GM12891 (cell line): Measurements from ENCODE around the gene HDAC9.

Experiments used
- DNase-seq: peaks from one replicate; pipeline ENCODE4 v3.0.0; 2011; ENCODE audit warnings: low spot score; ENCODE audit not compliant: insufficient read length
- FAIRE-seq: peaks from 2 replicates; lab custom pipeline; 2011; peaks lifted over from hg19 to GRCh38; lab: Jason Lieb, UNC
- PAX5 ChIP-seq: IDR thresholded peaks from 2 replicates; pipeline ENCODE4 v1.6.1; 2011; ENCODE audit warnings: low read length, moderate library complexity, mild to moderate bottlenecking; ENCODE audit not compliant: insufficient read depth, severe bottlenecking
- POLR2A ChIP-seq: IDR thresholded peaks from 2 replicates; pipeline ENCODE4 v1.6.1; 2011; ENCODE audit warnings: low read depth, low read length, control low read depth
- POLR2AphosphoS5 ChIP-seq: IDR thresholded peaks from 2 replicates; pipeline ENCODE4 v1.6.1; 2011; ENCODE audit warnings: low read depth, low read length, control low read depth
- POU2F2 ChIP-seq: IDR thresholded peaks from 2 replicates; pipeline ENCODE4 v1.6.1; 2011; ENCODE audit warnings: low read depth, mild to moderate bottlenecking, control low read depth, low read length, moderate library complexity
- SPI1 ChIP-seq: IDR thresholded peaks from 2 replicates; pipeline ENCODE4 v1.6.1; 2011; ENCODE audit warnings: low read depth, low read length, control low read depth
- TAF1 ChIP-seq: IDR thresholded peaks from 2 replicates; pipeline ENCODE4 v1.6.1; 2011; ENCODE audit warnings: low read depth, low read length, control low read depth

The HDAC9 gene

GRCh38 chr7:18593602-18594279 lies 98.2 kb downstream of the HDAC9 start:
- no peak for TF ChIP-seq POLR2A
- TF ChIP-seq SPI1: no peak
- TF ChIP-seq POLR2AphosphoS5: no peak
- DNase-seq (no peak), FAIRE-seq (peak; percentile 64)

GRCh38 chr7:18597754-18598153 lies 102.2 kb downstream of the HDAC9 start:
- TF ChIP-seq TAF1 (no peak), PAX5 (no peak), POLR2AphosphoS5 (no peak), POU2F2 (no peak), SPI1 (no peak), POLR2A (no peak)
- DNase-seq (no peak), FAIRE-seq (no peak)

GRCh38 chr7:18607025-18607424 lies 111.5 kb downstream of the HDAC9 start:
- no peak for FAIRE-seq
- DNase-seq: no peak

GRCh38 chr7:18610331-18610948 lies 114.9 kb downstream of the HDAC9 start:
- DNase-seq (no peak), FAIRE-seq (peak; percentile 5)
- TF ChIP-seq POU2F2 (no peak), PAX5 (no peak), POLR2AphosphoS5 (no peak), TAF1 (no peak), SPI1 (no peak)

More at GRCh38 chr7:18607025-18607424, 111.5 kb downstream of the HDAC9 start:
- TF ChIP-seq PAX5 (no peak), POLR2AphosphoS5 (no peak), POLR2A (no peak), POU2F2 (no peak), SPI1 (no peak), TAF1 (no peak)

GRCh38 chr7:18614841-18615240 lies 119.3 kb downstream of the HDAC9 start:
- FAIRE-seq: no peak

GRCh38 chr7:18619311-18619710 lies 123.8 kb downstream of the HDAC9 start:
- DNase-seq (no peak), FAIRE-seq (no peak)
- no peak for TF ChIP-seq POU2F2
- TF ChIP-seq TAF1: no peak
- no peak for TF ChIP-seq PAX5
- no peak for TF ChIP-seq POLR2AphosphoS5
- no peak for TF ChIP-seq POLR2A
- TF ChIP-seq SPI1: no peak

More at GRCh38 chr7:18614841-18615240, 119.3 kb downstream of the HDAC9 start:
- no peak for DNase-seq
- TF ChIP-seq POLR2A (no peak), POLR2AphosphoS5 (no peak), POU2F2 (no peak), PAX5 (no peak), SPI1 (no peak), TAF1 (no peak)

GRCh38 chr7:18623389-18623788 lies 127.8 kb downstream of the HDAC9 start:
- DNase-seq (no peak), FAIRE-seq (no peak)
- TF ChIP-seq POLR2A (no peak), SPI1 (no peak), POLR2AphosphoS5 (no peak), TAF1 (no peak), POU2F2 (no peak), PAX5 (no peak)

- TF ChIP-seq POLR2AphosphoS5 (no peak), PAX5 (no peak), POU2F2 (no peak), POLR2A (no peak), TAF1 (no peak), SPI1 (no peak)
- FAIRE-seq (no peak), DNase-seq (no peak)
These were observed 128.9 kb downstream of the HDAC9 start for GRCh38 chr7:18624459-18624858.

GRCh38 chr7:18626086-18626485 lies 130.5 kb downstream of the HDAC9 start:
- no peak for TF ChIP-seq POLR2AphosphoS5
- TF ChIP-seq SPI1: no peak
- no peak for TF ChIP-seq POU2F2
- no peak for TF ChIP-seq PAX5
- TF ChIP-seq TAF1: no peak
- no peak for TF ChIP-seq POLR2A
- FAIRE-seq (no peak), DNase-seq (no peak)

- FAIRE-seq (no peak), DNase-seq (no peak)
- TF ChIP-seq PAX5 (no peak), POLR2AphosphoS5 (no peak), TAF1 (no peak)
These were observed 131.2 kb downstream of the HDAC9 start for GRCh38 chr7:18626717-18627116.
